Ishikawa (cell line): Measurements from ENCODE around the gene XRRA1.

Experiments
- CEBPB ChIP-seq: IDR thresholded peaks from 2 replicates; pipeline ENCODE4 v1.6.1; 2012
- CREB1 ChIP-seq: IDR thresholded peaks from 2 replicates; pipeline ENCODE4 v1.6.1; 2012; ENCODE audit warnings: low read depth
- EGR1 ChIP-seq: IDR thresholded peaks from 2 replicates; pipeline ENCODE4 v1.6.1; 2012
- EP300 ChIP-seq: IDR thresholded peaks from 2 replicates; pipeline ENCODE4 v1.6.1; 2012; ENCODE audit warnings: borderline replicate concordance
- FOXM1 ChIP-seq: IDR thresholded peaks from 2 replicates; pipeline ENCODE4 v1.6.1; 2012; ENCODE audit warnings: low read depth, borderline replicate concordance
- NFIC ChIP-seq: IDR thresholded peaks from 2 replicates; pipeline ENCODE4 v1.6.1; 2012
- RAD21 ChIP-seq: IDR thresholded peaks from 2 replicates; pipeline ENCODE4 v1.6.1; 2012; ENCODE audit warnings: low read depth
- TAF1 ChIP-seq: IDR thresholded peaks from 2 replicates; pipeline ENCODE4 v1.6.1; 2012; ENCODE audit warnings: low read depth, mild to moderate bottlenecking
- TCF12 ChIP-seq: IDR thresholded peaks from 2 replicates; pipeline ENCODE4 v1.6.1; 2012; ENCODE audit warnings: low read depth
- TEAD4 ChIP-seq: IDR thresholded peaks from 2 replicates; pipeline ENCODE4 v1.6.1; 2012
- YY1 ChIP-seq: IDR thresholded peaks from 2 replicates; pipeline ENCODE4 v1.6.1; 2012; ENCODE audit warnings: low read depth
- ZBTB7A ChIP-seq: IDR thresholded peaks from 2 replicates; pipeline ENCODE4 v1.6.1; 2012; ENCODE audit warnings: low read depth
- TF ChIP-seq, protein P1 (sequence below): IDR thresholded peaks from 2 replicates; pipeline ENCODE4 v1.6.1; 2012; ENCODE audit warnings: low read depth, mild to moderate bottlenecking
- TF ChIP-seq, protein P2 (sequence below): IDR thresholded peaks from 2 replicates; pipeline ENCODE4 v1.6.1; 2012

DNA sequence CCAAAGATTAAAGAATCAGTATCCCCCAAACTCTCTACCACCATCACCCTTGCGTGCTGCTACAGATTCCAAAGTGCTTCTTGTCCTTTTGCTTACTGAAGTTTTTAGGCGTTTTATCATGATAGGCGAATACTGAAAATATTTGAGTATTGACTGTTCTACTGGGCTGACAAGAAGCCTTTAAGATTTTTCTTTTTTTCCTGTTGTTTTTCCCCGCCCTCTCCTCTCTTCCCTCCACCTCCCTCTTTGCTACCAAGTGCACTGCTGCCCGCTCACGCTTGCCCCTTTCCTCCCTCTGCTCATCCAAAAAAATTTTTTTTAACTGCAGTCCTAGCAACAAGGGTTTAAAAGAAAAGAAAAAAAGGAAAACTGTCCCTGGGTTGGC is 854 bp upstream of the XRRA1 start:
- TF ChIP-seq TAF1 (no peak), CEBPB (no peak), RAD21 (no peak), CREB1 (no peak), YY1 (no peak), EP300 (no peak), TCF12 (no peak), FOXM1 (no peak), EGR1 (no peak), NFIC (no peak), TEAD4 (no peak), ZBTB7A (no peak)
- TF ChIP-seq, protein P1, sequence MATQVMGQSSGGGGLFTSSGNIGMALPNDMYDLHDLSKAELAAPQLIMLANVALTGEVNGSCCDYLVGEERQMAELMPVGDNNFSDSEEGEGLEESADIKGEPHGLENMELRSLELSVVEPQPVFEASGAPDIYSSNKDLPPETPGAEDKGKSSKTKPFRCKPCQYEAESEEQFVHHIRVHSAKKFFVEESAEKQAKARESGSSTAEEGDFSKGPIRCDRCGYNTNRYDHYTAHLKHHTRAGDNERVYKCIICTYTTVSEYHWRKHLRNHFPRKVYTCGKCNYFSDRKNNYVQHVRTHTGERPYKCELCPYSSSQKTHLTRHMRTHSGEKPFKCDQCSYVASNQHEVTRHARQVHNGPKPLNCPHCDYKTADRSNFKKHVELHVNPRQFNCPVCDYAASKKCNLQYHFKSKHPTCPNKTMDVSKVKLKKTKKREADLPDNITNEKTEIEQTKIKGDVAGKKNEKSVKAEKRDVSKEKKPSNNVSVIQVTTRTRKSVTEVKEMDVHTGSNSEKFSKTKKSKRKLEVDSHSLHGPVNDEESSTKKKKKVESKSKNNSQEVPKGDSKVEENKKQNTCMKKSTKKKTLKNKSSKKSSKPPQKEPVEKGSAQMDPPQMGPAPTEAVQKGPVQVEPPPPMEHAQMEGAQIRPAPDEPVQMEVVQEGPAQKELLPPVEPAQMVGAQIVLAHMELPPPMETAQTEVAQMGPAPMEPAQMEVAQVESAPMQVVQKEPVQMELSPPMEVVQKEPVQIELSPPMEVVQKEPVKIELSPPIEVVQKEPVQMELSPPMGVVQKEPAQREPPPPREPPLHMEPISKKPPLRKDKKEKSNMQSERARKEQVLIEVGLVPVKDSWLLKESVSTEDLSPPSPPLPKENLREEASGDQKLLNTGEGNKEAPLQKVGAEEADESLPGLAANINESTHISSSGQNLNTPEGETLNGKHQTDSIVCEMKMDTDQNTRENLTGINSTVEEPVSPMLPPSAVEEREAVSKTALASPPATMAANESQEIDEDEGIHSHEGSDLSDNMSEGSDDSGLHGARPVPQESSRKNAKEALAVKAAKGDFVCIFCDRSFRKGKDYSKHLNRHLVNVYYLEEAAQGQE: no peak
- TF ChIP-seq, protein P2, sequence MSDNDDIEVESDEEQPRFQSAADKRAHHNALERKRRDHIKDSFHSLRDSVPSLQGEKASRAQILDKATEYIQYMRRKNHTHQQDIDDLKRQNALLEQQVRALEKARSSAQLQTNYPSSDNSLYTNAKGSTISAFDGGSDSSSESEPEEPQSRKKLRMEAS: no peak
